ENCODE measurements around the gene CSNK2A3.
"Not testable (repeated sequence)": the region's sequence is repeated elsewhere in the genome, so short reads cannot be mapped to it uniquely, and the experiment has no call there.

CSNK2A3 gene

DNA sequence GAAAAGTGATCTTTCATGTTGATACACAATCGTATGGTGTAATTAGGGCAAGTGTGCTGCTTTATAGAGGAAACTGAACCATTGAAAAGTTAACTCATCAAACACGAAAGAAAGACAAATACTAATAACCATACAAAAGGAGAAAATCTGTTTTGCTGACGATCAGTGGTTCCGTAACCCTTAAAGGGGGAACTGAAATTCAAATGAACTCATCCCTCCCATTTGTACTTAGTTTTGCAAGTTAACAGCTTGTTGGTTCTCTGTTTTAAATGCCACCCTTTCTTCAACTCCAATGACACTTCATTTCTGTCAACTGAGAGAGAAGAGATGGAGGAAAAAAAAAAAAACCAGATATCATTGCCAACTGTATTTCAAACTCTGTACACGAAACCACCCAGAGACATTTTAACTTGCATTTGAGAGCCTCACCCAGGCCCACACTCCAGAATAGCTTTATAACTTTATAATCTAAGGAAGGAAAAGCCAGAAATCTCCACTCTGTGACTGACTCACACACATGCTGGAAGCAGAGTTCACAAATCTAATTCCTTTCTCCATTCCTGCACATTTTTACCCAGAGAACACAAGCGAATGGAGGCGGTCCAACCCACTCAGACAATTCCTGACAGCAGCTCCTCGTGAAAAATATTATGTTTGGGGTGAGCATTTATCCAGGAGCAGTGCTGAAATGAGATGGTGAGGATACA, 17.4 kb upstream of the CSNK2A3 start:
- ATAC-seq (replicated peaks) (peak; percentile 86), DNase-seq (no peak)
- Mint-ChIP-seq H3K4me3 (no peak overlapping the region), H3K27ac (no peak overlapping the region), H3K27me3 (peaks cover 6 to 8% of the 10 kb centered on the region in 2 donors), H3K4me1 (peaks cover 4 to 9% of the 10 kb centered on the region in 2 donors), H3K9me3 (peaks cover 0 to 4% of the 10 kb centered on the region in 2 donors), H3K36me3 (no peaks in the 10 kb centered on the region)

DNA sequence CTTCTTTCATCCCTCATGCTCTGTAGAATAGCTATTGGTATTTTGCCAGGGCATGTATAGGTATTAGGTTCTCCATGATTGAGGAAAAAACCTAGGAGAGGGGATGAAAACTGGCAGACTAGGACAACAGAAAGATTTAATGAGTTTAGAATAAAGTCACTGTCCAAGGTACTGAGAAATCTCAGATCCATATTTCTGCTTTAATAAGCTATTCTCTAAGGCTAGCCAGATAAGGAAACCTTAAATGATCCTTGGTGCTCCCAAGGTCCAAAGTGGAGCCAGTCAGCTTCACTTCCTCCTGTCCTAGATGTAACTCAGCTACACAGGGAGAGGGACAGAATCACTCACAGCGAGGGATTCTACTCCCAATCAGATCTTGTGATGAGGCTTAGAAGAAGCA, 13.7 kb upstream of the CSNK2A3 start:
- Mint-ChIP-seq H3K27ac (no peak overlapping the region), H3K4me1 (peaks cover 4 to 9% of the 10 kb centered on the region in 2 donors), H3K4me3 (no peak overlapping the region), H3K27me3 (peaks cover 8 to 9% of the 10 kb centered on the region in 2 donors), H3K36me3 (no peaks in the 10 kb centered on the region), H3K9me3 (peaks cover 3 to 6% of the 10 kb centered on the region in 2 donors)
- ATAC-seq (replicated peaks) = no peak
- no peak for DNase-seq

DNA sequence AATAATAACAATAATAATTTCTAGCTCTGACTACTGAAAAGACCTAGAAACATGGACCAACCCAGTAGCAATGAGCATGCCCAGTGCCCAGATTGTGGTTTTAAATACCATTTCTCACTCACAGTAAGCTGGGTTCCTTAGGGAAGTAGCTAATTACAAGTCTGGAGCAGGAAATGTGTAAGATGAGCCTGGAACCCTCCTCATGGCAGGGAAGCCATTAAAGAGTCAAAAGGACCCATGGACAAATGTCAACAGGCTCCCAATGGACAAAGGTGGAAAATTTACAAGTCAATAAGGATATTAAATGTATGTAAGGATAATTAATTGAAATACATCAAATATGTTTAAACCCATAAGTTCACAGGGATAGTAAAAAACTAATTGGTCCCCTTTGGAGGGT, 10.6 kb upstream of the CSNK2A3 start:
- Mint-ChIP-seq H3K4me1 (no peaks in the 10 kb centered on the region), H3K27ac (no peak overlapping the region), H3K27me3 (peaks cover 5 to 7% of the 10 kb centered on the region in 2 donors), H3K36me3 (no peaks in the 10 kb centered on the region), H3K9me3 (peaks cover 3 to 5% of the 10 kb centered on the region in 2 donors), H3K4me3 (no peak overlapping the region)
- ATAC-seq (replicated peaks) (no peak), DNase-seq (no peak)

DNA sequence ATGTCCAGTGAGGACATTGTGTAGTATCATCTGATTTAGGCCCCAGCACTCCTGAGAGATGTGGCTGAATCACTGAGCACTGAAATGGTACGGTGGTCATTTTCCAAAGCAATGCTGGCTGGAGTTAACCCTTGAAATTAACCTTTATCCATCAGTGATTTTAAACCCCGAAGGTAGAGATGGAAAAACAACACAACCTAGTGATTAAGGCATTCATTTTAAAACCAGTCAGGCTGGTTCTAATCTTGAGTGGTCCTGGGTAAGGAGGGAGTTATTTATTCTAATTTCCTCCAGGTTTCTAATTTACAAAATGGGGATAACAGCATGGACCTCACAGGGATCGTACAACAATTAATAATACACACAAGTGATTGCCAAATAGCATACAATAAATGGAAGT, 6.6 kb upstream of the CSNK2A3 start:
- Mint-ChIP-seq H3K27ac (no peak overlapping the region), H3K27me3 (peaks cover 16 to 24% of the 10 kb centered on the region in 2 donors), H3K4me1 (no peaks in the 10 kb centered on the region), H3K4me3 (no peak overlapping the region), H3K36me3 (no peaks in the 10 kb centered on the region), H3K9me3 (no peaks in the 10 kb centered on the region)
- no peak for ATAC-seq (replicated peaks)
- no peak for DNase-seq

DNA sequence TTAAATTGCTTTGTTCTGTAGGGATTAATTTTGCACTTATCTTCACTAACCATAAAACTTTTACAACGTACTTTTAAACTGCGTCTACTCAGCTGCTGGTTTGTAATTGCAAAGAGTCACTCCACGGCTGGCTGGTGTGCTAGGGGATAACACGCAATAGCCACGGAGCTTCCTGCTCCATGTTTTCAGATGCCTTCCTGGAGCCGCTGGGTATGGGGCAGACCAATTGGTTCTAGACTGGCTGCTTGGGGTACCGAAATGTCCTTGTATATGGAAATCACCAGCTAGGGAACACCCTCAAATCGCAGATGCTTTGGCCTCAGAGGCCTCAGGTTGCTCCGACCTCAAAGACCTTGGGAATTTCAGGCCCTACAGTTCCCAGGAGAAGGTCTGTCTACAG, 3.8 kb upstream of the CSNK2A3 start:
- DNase-seq = no peak
- peaks cover 18 to 24% of the 10 kb centered on the region in 2 donors for H3K27me3 Mint-ChIP-seq
- H3K4me3 Mint-ChIP-seq = no peak overlapping the region
- H3K36me3 Mint-ChIP-seq = no peaks in the 10 kb centered on the region
- H3K4me1 Mint-ChIP-seq = no peaks in the 10 kb centered on the region
- H3K27ac Mint-ChIP-seq = no peak overlapping the region
- H3K9me3 Mint-ChIP-seq = no peaks in the 10 kb centered on the region
- ATAC-seq (replicated peaks) = no peak

DNA sequence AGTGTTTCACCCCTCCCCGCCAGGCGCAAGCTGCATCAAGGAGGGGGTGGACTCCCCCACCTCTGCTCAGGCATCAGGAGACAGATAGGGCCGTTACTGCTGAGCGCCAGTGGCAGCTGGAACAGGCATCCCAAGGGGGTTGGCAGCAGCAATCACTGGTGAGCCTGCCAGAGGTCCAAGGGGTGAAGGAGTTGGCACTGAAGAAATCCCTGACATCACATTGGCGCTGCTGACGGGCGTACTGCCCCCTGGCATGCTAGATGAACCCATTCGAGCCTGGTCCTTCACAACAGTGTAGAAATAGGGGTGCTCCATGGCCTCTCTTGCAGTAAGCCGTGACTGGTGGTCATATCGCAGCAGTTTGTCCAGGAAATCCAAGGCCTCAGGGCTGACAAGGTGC, 1.2 kb downstream of the CSNK2A3 start:
- not testable (repeated sequence) for H3K27ac Mint-ChIP-seq; DNase-seq; H3K36me3 Mint-ChIP-seq; H3K4me3 Mint-ChIP-seq; H3K4me1 Mint-ChIP-seq; ATAC-seq (replicated peaks); H3K27me3 Mint-ChIP-seq; H3K9me3 Mint-ChIP-seq

DNA sequence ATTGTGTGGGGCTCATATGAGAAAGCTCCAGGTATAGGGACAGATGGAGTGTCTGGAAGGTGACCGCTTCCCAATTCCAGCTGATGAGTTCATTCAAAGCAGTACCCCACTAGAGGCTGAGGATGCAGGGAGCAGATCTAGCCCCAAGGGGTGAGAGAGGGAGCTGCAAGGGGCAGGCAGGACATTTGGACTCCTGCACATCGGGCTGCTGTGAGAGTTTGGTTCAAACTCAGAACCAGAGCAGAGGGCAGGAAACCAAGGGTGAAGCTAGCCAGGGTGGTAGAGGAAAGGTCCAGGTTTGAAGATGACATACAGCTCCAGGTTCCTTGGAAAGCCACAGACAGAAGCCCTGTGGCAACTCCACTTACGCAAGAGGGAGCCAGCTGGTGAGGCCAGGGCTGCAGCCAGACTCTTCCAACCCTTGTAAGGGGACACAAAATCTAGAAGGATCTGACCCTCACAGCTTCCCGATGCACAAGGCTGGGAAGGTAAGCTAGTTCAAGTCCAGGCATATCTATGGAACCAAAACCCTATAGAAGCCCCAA, 1.9 kb downstream of the CSNK2A3 start:
- Mint-ChIP-seq H3K4me1 (no peaks in the 10 kb centered on the region), H3K27me3 (peaks cover 0 to 5% of the 10 kb centered on the region in 2 donors), H3K36me3 (no peaks in the 10 kb centered on the region), H3K9me3 (no peaks in the 10 kb centered on the region), H3K27ac (no peak overlapping the region), H3K4me3 (no peak overlapping the region)
- ATAC-seq (replicated peaks) (no peak), DNase-seq (no peak)

DNA sequence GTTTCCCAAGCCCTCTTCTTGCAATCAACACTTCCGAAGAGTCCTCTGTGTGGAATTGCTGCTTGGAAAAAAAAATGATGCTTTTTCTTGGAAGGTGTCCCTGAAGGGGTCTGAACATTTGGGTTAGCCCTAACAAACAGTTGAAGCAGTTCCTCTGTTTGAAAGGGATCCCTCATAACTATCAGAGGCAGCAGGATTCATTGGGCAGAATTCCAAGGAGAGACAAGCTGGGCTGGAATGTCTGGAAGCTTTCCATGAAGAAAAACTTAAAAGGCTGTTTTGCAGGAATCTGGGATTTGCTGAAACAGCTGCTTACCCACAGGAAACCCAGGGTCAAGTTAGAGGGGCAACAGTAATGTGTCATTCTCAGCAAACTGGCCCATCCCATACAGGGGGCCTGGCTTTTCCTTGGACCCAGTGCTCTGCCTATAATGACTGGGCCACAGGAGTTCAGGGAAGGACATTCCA, 3.1 kb downstream of the CSNK2A3 start:
- Mint-ChIP-seq H3K9me3 (no peaks in the 10 kb centered on the region), H3K27ac (no peak overlapping the region), H3K4me1 (no peaks in the 10 kb centered on the region), H3K4me3 (no peak overlapping the region), H3K36me3 (no peaks in the 10 kb centered on the region), H3K27me3 (peaks cover 0 to 11% of the 10 kb centered on the region in 2 donors)
- ATAC-seq (replicated peaks) (no peak), DNase-seq (no peak)

DNA sequence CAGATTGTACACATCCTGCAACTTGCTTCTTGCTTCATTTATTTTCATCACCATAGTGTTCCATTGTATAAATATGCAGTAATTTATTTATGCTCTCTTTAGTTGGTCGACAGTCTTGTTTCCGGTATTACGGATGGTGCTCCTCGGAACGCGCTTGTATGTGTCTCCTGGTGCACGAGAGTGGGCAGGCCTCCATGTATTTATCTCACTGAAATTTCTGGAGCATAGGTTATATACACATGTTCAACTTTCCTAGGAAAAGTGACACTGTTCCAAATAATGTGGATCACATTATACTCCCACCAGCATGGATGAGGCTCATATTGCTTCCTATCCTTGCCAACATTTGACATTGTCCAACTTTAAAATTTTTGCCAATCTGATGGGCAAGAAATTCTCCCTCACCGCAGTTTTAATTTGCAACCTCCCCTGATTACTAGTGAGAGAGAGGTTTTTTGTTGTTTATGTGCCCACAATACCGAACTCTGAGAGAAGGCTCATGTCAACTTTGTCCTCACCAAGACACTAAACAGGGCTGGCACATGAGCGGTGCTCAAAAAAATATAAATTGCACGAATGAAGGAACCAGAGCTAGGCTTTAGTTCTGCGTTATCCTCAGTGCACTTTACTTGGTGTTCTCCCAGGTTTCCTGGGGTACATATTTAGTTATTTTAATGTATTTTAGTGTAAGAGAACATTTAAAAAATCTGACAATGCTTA, 3.8 kb downstream of the CSNK2A3 start:
- ATAC-seq (replicated peaks) = no peak
- Mint-ChIP-seq H3K9me3 (no peaks in the 10 kb centered on the region), H3K27ac (no peak overlapping the region), H3K4me3 (no peak overlapping the region), H3K36me3 (no peaks in the 10 kb centered on the region), H3K27me3 (peaks cover 0 to 7% of the 10 kb centered on the region in 2 donors), H3K4me1 (peaks cover 0 to under 1% of the 10 kb centered on the region in 2 donors)
- DNase-seq = no peak

DNA sequence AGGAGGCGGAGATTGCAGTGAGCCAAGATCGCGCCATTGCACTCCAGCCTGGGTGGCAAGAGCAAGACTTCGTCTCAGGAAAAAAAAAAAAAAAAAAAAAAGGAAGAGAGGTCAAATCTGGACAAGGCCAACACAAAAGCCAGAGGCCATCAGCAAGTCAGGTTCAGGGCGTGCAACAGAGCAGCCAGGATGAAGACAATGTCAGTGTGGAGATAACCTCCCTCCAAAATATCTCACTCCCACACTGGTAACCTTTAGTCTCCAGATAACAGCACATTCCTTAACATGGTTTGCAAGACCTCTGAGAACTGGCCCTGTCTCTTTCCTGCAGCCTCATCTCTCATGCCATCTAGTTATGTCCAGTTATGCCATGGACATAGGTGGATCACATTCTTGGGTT, 4.7 kb downstream of the CSNK2A3 start:
- Mint-ChIP-seq H3K27ac (no peak overlapping the region), H3K4me1 (peaks cover 6 to 7% of the 10 kb centered on the region in 2 donors), H3K4me3 (no peak overlapping the region), H3K36me3 (no peaks in the 10 kb centered on the region), H3K27me3 (peaks cover 0 to 13% of the 10 kb centered on the region in 2 donors), H3K9me3 (no peaks in the 10 kb centered on the region)
- ATAC-seq (replicated peaks) (no peak), DNase-seq (no peak)

DNA sequence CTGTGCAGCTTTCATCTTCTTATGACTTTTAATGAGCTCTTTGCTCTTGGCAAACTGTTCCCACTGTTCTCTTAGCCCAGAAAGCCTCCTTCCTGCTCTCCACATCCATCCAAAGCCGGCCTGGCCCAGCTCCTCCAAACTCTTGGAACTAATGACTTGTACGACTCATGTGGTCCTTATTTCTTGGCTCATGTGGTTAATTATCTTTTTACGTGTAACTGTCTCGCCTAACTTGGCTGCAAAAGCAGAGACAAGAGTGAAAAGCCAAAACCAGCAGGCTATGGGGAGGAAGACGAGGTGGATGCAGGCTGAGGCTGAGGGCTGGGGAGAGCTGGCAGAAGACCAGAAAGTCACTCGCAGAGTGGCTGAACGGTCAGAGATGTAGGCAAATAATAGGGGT, 5.5 kb downstream of the CSNK2A3 start:
- H3K27ac Mint-ChIP-seq = no peak overlapping the region
- H3K27me3 Mint-ChIP-seq = peaks cover 0 to 13% of the 10 kb centered on the region in 2 donors
- peaks cover 6 to 7% of the 10 kb centered on the region in 2 donors for H3K4me1 Mint-ChIP-seq

DNA sequence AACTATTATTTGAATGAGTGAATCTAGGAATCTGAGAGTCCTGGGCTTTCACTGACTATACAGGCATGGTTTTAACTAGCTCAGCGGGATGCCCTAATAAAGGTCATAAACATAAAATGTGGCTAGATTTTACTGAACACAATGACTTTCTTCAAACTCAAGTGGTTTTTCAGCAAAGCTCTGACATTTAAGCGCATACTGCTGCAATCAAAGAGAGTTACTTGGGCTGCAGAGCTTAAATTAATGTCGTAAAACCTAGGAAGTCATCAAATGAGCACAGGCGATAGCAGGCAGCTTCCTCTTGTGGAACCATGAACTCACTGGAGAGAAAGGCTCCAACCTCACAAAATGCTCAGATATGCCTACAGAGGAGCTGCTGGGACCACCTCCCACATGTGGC, 6.7 kb downstream of the CSNK2A3 start:
- DNase-seq (no peak), ATAC-seq (replicated peaks) (no peak)
- Mint-ChIP-seq H3K4me1 (peaks cover 6 to 7% of the 10 kb centered on the region in 2 donors), H3K36me3 (no peaks in the 10 kb centered on the region), H3K27me3 (peaks cover 0 to 13% of the 10 kb centered on the region in 2 donors), H3K9me3 (no peaks in the 10 kb centered on the region), H3K4me3 (no peak overlapping the region), H3K27ac (no peak overlapping the region)

More for the DNA sequence above, 5.5 kb downstream of the CSNK2A3 start:
- no peak overlapping the region for H3K4me3 Mint-ChIP-seq
- no peaks in the 10 kb centered on the region for H3K36me3 Mint-ChIP-seq
- H3K9me3 Mint-ChIP-seq = no peaks in the 10 kb centered on the region
- no peak for DNase-seq
- ATAC-seq (replicated peaks) = no peak

DNA sequence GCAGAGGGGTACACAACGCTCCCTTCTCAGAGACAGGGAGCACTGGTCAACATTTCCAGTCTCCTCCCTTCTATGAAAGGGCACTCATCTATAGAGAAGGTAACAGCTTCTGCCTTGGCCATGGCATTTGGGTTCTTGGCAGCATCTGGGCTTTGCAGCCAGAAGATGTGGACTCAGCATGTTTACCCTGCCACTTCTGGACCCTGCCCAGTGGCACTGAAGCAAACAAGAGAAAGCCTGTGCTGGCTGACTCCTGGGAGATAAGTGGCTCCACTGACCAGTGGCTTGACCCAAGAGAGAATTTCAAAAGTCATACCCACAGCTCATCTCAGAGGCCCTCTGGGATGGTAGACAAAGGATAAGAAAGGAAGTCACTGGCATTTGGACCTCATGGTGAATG, 8.0 kb downstream of the CSNK2A3 start:
- Mint-ChIP-seq H3K36me3 (no peaks in the 10 kb centered on the region), H3K4me3 (no peak overlapping the region), H3K27ac (no peak overlapping the region), H3K4me1 (peaks cover 6 to 7% of the 10 kb centered on the region in 2 donors), H3K27me3 (peaks cover 0 to 13% of the 10 kb centered on the region in 2 donors), H3K9me3 (no peaks in the 10 kb centered on the region)
- no peak for DNase-seq
- ATAC-seq (replicated peaks) = no peak

DNA sequence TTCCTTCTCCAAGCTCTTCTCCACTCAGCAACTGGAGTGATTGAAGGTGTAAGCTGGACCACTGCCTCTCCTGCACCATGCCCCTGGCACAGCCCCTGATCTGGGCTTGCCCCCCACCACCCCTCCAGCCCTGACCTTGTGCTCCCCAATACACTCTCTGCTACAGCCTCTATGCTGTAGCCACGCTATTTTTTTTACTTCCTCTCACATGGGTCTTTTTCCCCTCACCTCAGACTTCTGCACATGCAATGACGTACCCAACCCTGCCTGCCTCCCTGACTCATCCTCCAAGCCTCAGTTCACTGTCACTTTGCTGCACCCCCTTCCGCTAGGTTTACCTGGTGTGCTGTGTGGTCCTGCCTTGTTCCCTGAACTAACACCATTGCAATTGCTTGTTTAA, 9.0 kb downstream of the CSNK2A3 start:
- H3K4me1 Mint-ChIP-seq = peaks cover 6 to 7% of the 10 kb centered on the region in 2 donors
- peaks cover 0 to 2% of the 10 kb centered on the region in 2 donors for H3K9me3 Mint-ChIP-seq
- H3K4me3 Mint-ChIP-seq = no peak overlapping the region
- H3K36me3 Mint-ChIP-seq = no peaks in the 10 kb centered on the region
- no peak for DNase-seq
- peaks cover 6 to 13% of the 10 kb centered on the region in 2 donors for H3K27me3 Mint-ChIP-seq
- ATAC-seq (replicated peaks) = peak; percentile 85 to 86
- no peak overlapping the region for H3K27ac Mint-ChIP-seq

DNA sequence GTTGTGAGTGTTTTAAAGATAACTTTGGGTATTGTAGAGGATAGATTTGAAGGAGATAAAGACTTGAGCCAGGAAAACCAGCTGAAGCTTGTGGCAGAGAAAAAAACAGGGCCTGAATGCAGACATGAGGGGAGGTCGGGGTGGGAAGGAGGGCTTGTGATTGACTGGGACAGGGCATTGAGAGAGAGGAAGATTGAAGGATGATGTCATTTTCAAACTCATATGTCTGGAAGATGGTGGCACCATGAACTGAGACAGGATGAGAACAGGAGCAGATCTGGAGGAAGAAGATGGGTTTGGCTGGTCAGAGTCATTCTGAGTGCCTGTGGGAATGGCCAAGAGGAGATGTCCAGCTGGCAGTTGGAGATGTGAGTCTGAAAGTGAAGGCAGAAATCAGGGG, 14.7 kb downstream of the CSNK2A3 start:
- Mint-ChIP-seq H3K4me3 (no peak overlapping the region), H3K27ac (no peak overlapping the region), H3K36me3 (peaks cover 0 to 1% of the 10 kb centered on the region in 2 donors), H3K27me3 (peaks cover 15 to 35% of the 10 kb centered on the region in 2 donors), H3K9me3 (peaks cover 0 to 5% of the 10 kb centered on the region in 2 donors), H3K4me1 (no peaks in the 10 kb centered on the region)
- DNase-seq (no peak), ATAC-seq (replicated peaks) (no peak)

Data from stimulated activated naive B cell treated with anti-CD40 and anti-IgM and Interleukin-4, amounts not matched to agents 10 μg/mL and 1 μg/mL and 100 μg/mL, for 72 hours (primary cell).